VCaP (cell line): ENCODE data around the gene ARHGAP4.

Source experiments
- H3K27ac ChIP-seq: fragments of 450-650 bp; 2 replicates; pipeline ENCODE4 v1.5.1; 2017
- TF ChIP-seq, protein P1 (sequence below): fragments of 450-650 bp; conservative IDR thresholded peaks from 2 replicates; pipeline ENCODE4 v1.5.1; 2017; ENCODE audit warnings: mild to moderate bottlenecking, moderate library complexity

ARHGAP4 gene

DNA sequence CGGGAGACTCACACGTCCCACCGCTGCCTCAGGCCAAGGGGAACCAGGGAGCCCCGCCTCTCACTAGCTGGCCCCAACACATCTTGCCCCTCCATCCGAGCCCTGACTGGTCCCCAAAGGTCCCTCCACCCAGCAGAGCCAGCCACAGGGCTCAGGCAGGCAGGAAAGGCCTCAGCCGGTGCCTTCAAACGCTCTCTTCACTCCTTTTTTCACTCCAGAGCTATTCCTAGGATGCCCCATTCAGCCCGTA is 1.5 kb upstream of the ARHGAP4 start:
- TF ChIP-seq, protein P1, sequence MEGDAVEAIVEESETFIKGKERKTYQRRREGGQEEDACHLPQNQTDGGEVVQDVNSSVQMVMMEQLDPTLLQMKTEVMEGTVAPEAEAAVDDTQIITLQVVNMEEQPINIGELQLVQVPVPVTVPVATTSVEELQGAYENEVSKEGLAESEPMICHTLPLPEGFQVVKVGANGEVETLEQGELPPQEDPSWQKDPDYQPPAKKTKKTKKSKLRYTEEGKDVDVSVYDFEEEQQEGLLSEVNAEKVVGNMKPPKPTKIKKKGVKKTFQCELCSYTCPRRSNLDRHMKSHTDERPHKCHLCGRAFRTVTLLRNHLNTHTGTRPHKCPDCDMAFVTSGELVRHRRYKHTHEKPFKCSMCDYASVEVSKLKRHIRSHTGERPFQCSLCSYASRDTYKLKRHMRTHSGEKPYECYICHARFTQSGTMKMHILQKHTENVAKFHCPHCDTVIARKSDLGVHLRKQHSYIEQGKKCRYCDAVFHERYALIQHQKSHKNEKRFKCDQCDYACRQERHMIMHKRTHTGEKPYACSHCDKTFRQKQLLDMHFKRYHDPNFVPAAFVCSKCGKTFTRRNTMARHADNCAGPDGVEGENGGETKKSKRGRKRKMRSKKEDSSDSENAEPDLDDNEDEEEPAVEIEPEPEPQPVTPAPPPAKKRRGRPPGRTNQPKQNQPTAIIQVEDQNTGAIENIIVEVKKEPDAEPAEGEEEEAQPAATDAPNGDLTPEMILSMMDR: no peak
- peak overlapping the region; percentile 91 for H3K27ac ChIP-seq

DNA sequence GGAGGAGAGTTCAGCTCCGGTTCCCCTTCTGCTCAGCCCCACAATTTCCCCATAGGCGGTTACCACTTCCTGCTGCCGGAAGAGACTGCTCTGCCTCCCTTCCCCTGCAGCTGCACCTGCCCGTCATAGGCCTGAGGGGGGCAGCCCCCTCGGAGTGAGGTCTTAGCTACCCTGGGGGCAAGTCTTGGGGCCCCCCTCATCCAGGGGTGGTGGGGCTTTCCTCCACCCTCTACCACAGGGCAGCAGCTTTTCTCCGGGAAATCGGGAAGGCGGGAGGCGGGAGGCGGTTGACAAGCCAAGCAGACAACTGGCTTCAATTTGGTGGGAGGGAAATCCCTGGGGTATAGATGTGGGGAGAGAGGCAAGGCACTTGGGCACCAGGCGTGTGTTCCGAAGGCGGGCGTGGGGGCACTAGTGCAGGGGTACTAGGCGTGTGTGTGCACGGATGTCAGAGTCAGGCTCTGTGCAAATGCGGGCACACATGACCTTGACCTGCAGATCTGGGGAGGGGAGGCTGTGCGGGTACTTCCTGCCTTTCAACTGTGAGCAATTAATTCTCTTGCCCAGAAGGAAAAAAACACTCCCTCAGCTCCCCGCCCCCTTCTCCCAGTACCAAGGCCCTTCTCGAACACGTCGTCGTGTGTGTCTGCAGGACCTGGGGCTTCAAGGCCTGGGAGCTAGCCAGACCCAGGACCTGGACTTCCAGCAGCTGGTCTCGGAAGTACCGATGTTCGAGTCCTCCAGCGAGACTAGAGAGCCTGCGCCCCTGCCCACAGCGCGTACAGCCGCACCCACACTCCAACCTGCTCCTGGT is 1.0 kb upstream of the ARHGAP4 start:
- TF ChIP-seq, protein P1: no peak
- H3K27ac ChIP-seq: peak overlapping the region; percentile 91

DNA sequence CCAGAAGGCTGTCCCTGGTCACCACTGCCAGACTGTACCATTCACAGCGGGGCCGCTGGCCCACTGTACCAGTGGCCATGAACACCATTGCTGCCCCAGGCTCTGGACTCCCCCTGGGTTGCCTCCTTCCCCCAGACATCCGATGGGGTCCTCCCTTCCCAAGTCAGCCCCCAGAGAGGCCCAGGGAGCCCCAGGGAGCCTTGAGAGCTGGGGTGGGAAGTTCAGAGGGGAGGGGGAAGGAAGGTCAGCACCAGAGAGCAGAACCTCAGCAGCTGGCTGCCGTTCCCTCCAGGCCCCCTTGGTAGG is 441 bp upstream of the ARHGAP4 start:
- TF ChIP-seq, protein P1: no peak
- H3K27ac ChIP-seq: peak overlapping the region; percentile 91

DNA sequence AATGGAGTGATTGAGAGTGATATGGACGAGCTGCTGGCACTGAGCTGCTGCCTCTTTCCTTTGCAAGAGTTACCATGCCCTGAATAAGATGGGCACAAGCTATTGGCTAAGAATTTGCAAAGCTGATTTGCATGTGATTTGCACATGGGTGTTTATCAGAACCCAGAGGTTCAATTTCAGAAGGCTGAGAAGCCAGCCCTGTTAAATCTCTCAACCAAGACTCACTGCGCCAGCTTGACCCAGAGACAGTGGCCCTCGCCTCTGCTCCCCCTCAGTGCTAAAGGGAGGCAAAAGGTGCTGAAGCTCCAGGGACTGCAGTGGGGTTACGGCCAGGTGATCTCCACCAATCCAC is 701 bp downstream of the ARHGAP4 start:
- H3K27ac ChIP-seq: no peak overlapping the region
- TF ChIP-seq, protein P1: no peak

DNA sequence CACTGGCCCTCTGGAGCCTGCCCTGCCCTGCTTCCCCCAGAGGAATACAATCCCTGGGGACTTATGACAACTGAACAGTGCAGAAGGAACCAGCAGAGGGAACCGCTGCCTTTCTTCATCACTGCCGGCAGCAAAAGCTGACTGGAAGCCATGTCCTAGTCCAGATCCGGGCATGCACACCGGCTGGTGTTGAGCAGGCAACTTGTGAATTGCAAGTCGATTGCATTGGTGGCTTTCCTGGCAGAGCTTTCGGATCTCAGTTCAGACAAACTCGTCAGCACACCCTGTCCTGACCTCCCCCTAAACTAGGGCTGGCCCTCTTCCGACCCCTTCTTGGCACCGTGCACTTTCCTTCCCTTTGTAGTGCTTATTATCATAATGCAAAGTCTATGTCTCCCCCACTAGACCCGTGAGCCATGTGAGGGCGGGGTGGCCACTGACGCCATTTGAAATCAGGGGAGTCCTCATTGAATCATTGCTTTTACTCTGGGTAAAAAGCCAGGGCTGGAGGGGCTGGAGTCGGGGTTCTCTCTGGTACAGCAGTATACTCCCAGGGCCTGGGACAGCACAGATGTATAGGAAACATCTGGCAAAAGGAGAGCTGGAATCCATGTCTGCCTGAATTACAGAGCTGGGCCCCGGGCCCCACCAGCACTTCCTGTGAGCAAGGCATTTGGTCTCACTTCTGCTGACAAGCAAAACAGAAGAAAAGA is 1.8 kb downstream of the ARHGAP4 start:
- TF ChIP-seq, protein P1: peak; percentile 47
- peak overlapping the region; percentile 21; the same call in 1 of the 2 replicates for H3K27ac ChIP-seq

DNA sequence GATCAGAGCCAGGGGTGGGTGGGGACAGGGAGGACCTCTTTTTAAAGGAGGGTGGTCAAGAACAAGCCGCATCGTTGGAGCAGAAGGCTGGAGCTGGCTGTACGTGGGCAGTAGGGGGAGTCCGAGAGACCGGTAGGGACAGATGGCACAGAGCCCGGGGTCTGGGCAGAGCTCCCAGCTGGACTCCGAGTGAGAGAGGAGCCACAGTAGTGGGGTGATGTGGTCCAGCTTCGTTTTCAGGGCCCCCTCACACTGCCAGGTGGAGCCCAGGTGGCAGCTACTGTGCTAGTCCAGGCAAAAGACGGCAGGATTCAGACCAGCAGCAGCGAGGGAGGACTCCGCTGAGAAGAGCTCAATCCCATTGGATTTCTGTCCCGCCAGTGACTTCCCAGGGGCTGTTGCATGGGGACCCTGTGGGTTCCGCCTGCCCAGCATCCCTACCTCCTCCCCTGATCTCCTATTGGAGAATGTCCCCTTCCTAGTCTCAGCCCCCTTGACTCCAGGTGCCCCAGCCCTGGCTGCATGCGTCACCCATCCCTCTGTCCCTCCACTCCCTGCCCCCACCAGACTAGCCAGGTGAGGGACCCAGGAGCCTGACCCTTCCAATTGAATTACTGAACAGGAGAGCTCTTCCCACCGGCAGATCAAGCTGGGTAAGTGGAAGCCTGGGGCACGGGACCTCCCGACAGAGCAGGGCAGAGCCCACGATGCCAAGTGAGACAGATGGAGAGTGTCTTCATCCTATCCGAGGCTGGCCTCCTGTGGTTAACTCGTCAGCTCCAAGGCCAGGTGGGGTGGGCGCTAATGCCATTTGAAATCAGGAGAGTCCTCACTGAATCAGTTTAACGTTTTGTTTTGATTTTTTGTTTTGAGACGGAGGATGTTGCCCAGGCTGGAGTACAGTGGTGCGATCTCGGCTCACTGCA is 2.9 kb downstream of the ARHGAP4 start:
- no peak overlapping the region for H3K27ac ChIP-seq
- TF ChIP-seq, protein P1: peak; percentile 78
